ENCODE data around the gene CD300E.
A peak's percentile ranks its signal among the peaks of the same experiment; 100 is the strongest.

The CD300E gene

GRCh38 chr17:74597069-74597790 lies 26.3 kb downstream of the CD300E start:
- Histone ChIP-seq H3K9me3 (ENCODE audit: severe bottlenecking) (peaks cover 8% of the 10 kb centered on the region), H3K27ac (no peak overlapping the region), H3K27me3 (ENCODE audit: insufficient read depth, low read depth, severe bottlenecking) (peaks cover 89% of the 10 kb centered on the region), H3K36me3 (no peaks in the 10 kb centered on the region), H3K4me3 (ENCODE audit: low read depth, low read length) (no peak overlapping the region)
- peak; percentile 8; the same call in 1 of the 2 replicates for TF ChIP-seq CTCF (IDR thresholded peaks at IDR 0.05; ENCODE audit: low read depth, low read length)
- no peak for DNase-seq

- Histone ChIP-seq H3K9me3 (ENCODE audit: severe bottlenecking) (peaks cover 8% of the 10 kb centered on the region), H3K36me3 (no peaks in the 10 kb centered on the region), H3K27me3 (ENCODE audit: insufficient read depth, low read depth, severe bottlenecking) (peaks cover 87% of the 10 kb centered on the region), H3K27ac (no peak overlapping the region), H3K4me3 (ENCODE audit: low read depth, low read length) (no peak overlapping the region)
- no peak for TF ChIP-seq CTCF (IDR thresholded peaks at IDR 0.05; ENCODE audit: low read depth, low read length)
- DNase-seq, result no peak
Measured at GRCh38 chr17:74595037-74595750, 28.3 kb downstream of the CD300E start.

- H3K9me3 ChIP-seq (ENCODE audit: severe bottlenecking), result peaks cover 19% of the 10 kb centered on the region
- H3K27ac ChIP-seq, result no peak within 1 kb of the TSS
- peaks cover 94% of the 10 kb centered on the region for H3K27me3 ChIP-seq (ENCODE audit: insufficient read depth, low read depth, severe bottlenecking)
- no peak for TF ChIP-seq CTCF (IDR thresholded peaks at IDR 0.05; ENCODE audit: low read depth, low read length)
- H3K36me3 ChIP-seq, result no peaks in the 10 kb centered on the region
- no peak for DNase-seq
- no peak within 1 kb of the TSS for H3K4me3 ChIP-seq (ENCODE audit: low read depth, low read length)
Measured at GRCh38 chr17:74592087-74592990, 31.2 kb downstream of the CD300E start, which contains the start of gene CD300LD. Gene CD300LD (minus strand): TSS chr17:74592283. CDS start chr17:74592202, 81 bp downstream.

- no peaks in the 10 kb centered on the region for H3K36me3 ChIP-seq
- H3K27me3 ChIP-seq (ENCODE audit: insufficient read depth, low read depth, severe bottlenecking), result peaks cover 94% of the 10 kb centered on the region
- DNase-seq, result no peak
- H3K27ac ChIP-seq, result no peak overlapping the region
- peaks cover 15% of the 10 kb centered on the region for H3K9me3 ChIP-seq (ENCODE audit: severe bottlenecking)
- no peak for TF ChIP-seq CTCF (IDR thresholded peaks at IDR 0.05; ENCODE audit: low read depth, low read length)
- no peak overlapping the region for H3K4me3 ChIP-seq (ENCODE audit: low read depth, low read length)
Measured at GRCh38 chr17:74591503-74591902, 32.0 kb downstream of the CD300E start.

- H3K36me3 ChIP-seq, result no peaks in the 10 kb centered on the region
- H3K27ac ChIP-seq, result no peak overlapping the region
- H3K27me3 ChIP-seq (ENCODE audit: insufficient read depth, low read depth, severe bottlenecking), result peaks cover 99% of the 10 kb centered on the region
- no peak for TF ChIP-seq CTCF (IDR thresholded peaks at IDR 0.05; ENCODE audit: low read depth, low read length)
- peaks cover 26% of the 10 kb centered on the region for H3K9me3 ChIP-seq (ENCODE audit: severe bottlenecking)
- no peak for DNase-seq
- H3K4me3 ChIP-seq (ENCODE audit: low read depth, low read length), result no peak overlapping the region
Measured at GRCh38 chr17:74585711-74586110, 37.8 kb downstream of the CD300E start.
